ENCODE data around the gene ZDHHC15. TPM values are rescaled to one million over a fixed set of nuclear protein-coding genes. Genes with fewer than 3 reads are reported as not detected.
"Not testable (repeated sequence)": the region's sequence is repeated elsewhere in the genome, so short reads cannot be mapped to it uniquely, and the experiment has no call there.

The ZDHHC15 gene
- total RNA-seq, 1 experiment from 2014 or later = 0.05 TPM

DNA sequence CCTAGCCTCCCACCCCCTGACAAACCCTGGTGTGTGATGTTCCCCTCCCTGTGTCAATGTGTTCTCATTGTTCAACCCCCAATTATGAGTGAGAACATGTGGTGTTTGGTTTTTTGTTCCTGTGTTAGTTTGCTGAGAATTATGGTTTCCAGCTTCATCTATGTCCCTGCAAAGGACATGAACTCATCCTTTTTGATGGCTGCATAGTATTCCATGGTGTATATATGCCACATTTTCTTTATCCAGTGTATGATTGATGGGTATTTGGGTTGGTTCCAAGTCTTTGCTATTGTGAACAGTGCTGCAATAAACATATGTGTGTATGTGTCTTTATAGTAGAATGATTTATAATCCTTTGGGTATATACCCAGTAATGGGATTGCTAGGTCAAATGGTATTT is 174.2 kb downstream of the ZDHHC15 start:
- H3K27ac ChIP-seq (ENCODE audit: low read length); CTCF ChIA-PET; POLR2A ChIA-PET; H3K27me3 ChIP-seq (ENCODE audit: control insufficient read depth, insufficient read depth, low read length); H3K4me3 ChIP-seq (ENCODE audit: low read depth in 2 of 2, low read length in 2 of 2); ATAC-seq; H3K4me1 ChIP-seq (ENCODE audit: control insufficient read depth, insufficient read depth, low read length); H3K36me3 ChIP-seq (ENCODE audit: control insufficient read depth, insufficient read depth, low read length); in situ Hi-C loops (cut with HindIII; ENCODE audit: low pct_unique_long_range_greater_than_20kb, low sequenced_read_pairs); BruUV-seq (replicated peaks); H3K9me3 ChIP-seq (ENCODE audit: control insufficient read depth, insufficient read depth, low read depth, low read length); DNase-seq (ENCODE audit: low read depth, low spot score); intact Hi-C loops (cut with micrococcal nuclease; ENCODE audit: unreplicated experiment): not testable (repeated sequence)

DNA sequence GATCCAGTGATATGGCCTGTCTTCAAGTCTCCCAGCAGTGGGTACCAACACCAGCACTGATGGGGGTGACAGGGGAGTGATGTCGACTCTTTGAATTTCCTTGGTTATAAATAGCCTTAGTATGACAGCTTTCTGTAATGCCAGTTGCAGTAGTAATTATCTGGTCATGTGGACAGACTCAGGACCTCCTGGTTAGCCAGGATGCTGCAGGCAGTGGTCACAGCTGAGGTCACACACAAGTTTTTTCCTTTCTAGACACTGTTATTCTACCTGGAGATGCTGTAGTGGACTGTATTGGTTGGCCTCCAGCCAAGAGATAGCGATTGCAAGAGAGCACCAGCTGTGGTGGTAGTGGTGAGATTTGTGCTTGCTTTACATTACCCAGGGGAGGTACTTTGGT is 185.3 kb downstream of the ZDHHC15 start:
- intact Hi-C loops (cut with micrococcal nuclease; ENCODE audit: unreplicated experiment) = no loop called here
- Histone ChIP-seq H3K27ac (ENCODE audit: low read length) (no peak overlapping the region), H3K4me1 (ENCODE audit: control insufficient read depth, insufficient read depth, low read length) (no peaks in the 10 kb centered on the region), H3K27me3 (ENCODE audit: control insufficient read depth, insufficient read depth, low read length) (no peaks in the 10 kb centered on the region), H3K4me3 (ENCODE audit: low read depth in 2 of 2, low read length in 2 of 2) (no peak overlapping the region), H3K36me3 (ENCODE audit: control insufficient read depth, insufficient read depth, low read length) (no peaks in the 10 kb centered on the region), H3K9me3 (ENCODE audit: control insufficient read depth, insufficient read depth, low read depth, low read length) (no peaks in the 10 kb centered on the region)
- TF ChIP-seq, protein P1, sequence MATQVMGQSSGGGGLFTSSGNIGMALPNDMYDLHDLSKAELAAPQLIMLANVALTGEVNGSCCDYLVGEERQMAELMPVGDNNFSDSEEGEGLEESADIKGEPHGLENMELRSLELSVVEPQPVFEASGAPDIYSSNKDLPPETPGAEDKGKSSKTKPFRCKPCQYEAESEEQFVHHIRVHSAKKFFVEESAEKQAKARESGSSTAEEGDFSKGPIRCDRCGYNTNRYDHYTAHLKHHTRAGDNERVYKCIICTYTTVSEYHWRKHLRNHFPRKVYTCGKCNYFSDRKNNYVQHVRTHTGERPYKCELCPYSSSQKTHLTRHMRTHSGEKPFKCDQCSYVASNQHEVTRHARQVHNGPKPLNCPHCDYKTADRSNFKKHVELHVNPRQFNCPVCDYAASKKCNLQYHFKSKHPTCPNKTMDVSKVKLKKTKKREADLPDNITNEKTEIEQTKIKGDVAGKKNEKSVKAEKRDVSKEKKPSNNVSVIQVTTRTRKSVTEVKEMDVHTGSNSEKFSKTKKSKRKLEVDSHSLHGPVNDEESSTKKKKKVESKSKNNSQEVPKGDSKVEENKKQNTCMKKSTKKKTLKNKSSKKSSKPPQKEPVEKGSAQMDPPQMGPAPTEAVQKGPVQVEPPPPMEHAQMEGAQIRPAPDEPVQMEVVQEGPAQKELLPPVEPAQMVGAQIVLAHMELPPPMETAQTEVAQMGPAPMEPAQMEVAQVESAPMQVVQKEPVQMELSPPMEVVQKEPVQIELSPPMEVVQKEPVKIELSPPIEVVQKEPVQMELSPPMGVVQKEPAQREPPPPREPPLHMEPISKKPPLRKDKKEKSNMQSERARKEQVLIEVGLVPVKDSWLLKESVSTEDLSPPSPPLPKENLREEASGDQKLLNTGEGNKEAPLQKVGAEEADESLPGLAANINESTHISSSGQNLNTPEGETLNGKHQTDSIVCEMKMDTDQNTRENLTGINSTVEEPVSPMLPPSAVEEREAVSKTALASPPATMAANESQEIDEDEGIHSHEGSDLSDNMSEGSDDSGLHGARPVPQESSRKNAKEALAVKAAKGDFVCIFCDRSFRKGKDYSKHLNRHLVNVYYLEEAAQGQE (IDR thresholded peaks at IDR 0.05; ENCODE audit: insufficient read depth in 1 of 2, low read depth in 2 of 2, low read length in 1 of 2) = no peak
- no peak for TF ChIP-seq POLR2AphosphoS5 (IDR thresholded peaks at IDR 0.05; ENCODE audit: low read depth, low read length)
- TF ChIP-seq SIN3A (IDR thresholded peaks at IDR 0.05; ENCODE audit: borderline replicate concordance, insufficient read depth, low read depth, low read length) = no peak
- no peak for TF ChIP-seq TCF7L2 (IDR thresholded peaks at IDR 0.05; ENCODE audit: low read depth, low read length)
- TF ChIP-seq, protein P2, sequence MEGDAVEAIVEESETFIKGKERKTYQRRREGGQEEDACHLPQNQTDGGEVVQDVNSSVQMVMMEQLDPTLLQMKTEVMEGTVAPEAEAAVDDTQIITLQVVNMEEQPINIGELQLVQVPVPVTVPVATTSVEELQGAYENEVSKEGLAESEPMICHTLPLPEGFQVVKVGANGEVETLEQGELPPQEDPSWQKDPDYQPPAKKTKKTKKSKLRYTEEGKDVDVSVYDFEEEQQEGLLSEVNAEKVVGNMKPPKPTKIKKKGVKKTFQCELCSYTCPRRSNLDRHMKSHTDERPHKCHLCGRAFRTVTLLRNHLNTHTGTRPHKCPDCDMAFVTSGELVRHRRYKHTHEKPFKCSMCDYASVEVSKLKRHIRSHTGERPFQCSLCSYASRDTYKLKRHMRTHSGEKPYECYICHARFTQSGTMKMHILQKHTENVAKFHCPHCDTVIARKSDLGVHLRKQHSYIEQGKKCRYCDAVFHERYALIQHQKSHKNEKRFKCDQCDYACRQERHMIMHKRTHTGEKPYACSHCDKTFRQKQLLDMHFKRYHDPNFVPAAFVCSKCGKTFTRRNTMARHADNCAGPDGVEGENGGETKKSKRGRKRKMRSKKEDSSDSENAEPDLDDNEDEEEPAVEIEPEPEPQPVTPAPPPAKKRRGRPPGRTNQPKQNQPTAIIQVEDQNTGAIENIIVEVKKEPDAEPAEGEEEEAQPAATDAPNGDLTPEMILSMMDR (IDR thresholded peaks at IDR 0.05) = no peak
- POLR2A ChIA-PET = no interaction called here
- no TSS peak for BruUV-seq (replicated peaks)
- in situ Hi-C loops (cut with HindIII; ENCODE audit: low pct_unique_long_range_greater_than_20kb, low sequenced_read_pairs) = no loop called here
- DNase-seq (ENCODE audit: low read depth, low spot score) = no peak
- CTCF ChIA-PET = no interaction called here
- no peak for ATAC-seq

DNA sequence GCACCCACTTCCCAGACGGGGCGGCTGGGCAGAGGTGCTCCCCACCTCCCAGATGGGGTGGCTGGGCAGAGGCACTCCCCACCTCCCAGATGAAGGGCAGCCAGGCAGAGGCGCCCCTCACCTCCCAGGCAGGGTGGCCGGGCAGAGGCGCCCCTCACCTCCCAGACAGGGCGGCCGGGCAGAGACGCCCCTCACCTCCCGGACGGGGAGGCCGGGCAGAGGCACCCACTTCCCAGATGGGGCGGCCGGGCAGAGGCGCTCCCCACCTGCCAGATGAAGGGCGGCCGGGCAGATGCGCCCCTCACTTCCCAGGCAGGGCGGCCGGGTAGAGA is 187.7 kb downstream of the ZDHHC15 start:
- BruUV-seq (replicated peaks) = no TSS peak
- Histone ChIP-seq H3K4me1 (ENCODE audit: control insufficient read depth, insufficient read depth, low read length) (no peaks in the 10 kb centered on the region), H3K4me3 (ENCODE audit: low read depth in 2 of 2, low read length in 2 of 2) (no peak overlapping the region), H3K9me3 (ENCODE audit: control insufficient read depth, insufficient read depth, low read depth, low read length) (0 out of 2 replicates have a peak, but pooled peaks cover 8% of the 10 kb centered on the region), H3K36me3 (ENCODE audit: control insufficient read depth, insufficient read depth, low read length) (no peaks in the 10 kb centered on the region), H3K27me3 (ENCODE audit: control insufficient read depth, insufficient read depth, low read length) (no peaks in the 10 kb centered on the region), H3K27ac (ENCODE audit: low read length) (no peak overlapping the region)
- no peak for ATAC-seq
- TF ChIP-seq, protein P1 (IDR thresholded peaks at IDR 0.05; ENCODE audit: insufficient read depth in 1 of 2, low read depth in 2 of 2, low read length in 1 of 2) = no peak
- TF ChIP-seq POLR2AphosphoS5 (IDR thresholded peaks at IDR 0.05; ENCODE audit: low read depth, low read length) = no peak
- no peak for TF ChIP-seq TCF7L2 (IDR thresholded peaks at IDR 0.05; ENCODE audit: low read depth, low read length)
- TF ChIP-seq, protein P2 (IDR thresholded peaks at IDR 0.05) = no peak
- in situ Hi-C loops (cut with HindIII; ENCODE audit: low pct_unique_long_range_greater_than_20kb, low sequenced_read_pairs) (no loop called here), intact Hi-C loops (cut with micrococcal nuclease; ENCODE audit: unreplicated experiment) (no loop called here)
- POLR2A ChIA-PET = no interaction called here
- no peak for DNase-seq (ENCODE audit: low read depth, low spot score)
- CTCF ChIA-PET = no interaction called here
